ENCODE data around the gene FAM3A.

FAM3A gene

GRCh38 chrX:154534526-154535322 lies 18.7 kb upstream of the FAM3A start:
- DNase-seq (ENCODE audit: low read depth), result peak; percentile 68

GRCh38 chrX:154532690-154533089 lies 16.7 kb upstream of the FAM3A start:
- no peak for DNase-seq (ENCODE audit: low read depth)

GRCh38 chrX:154531626-154532025 lies 15.6 kb upstream of the FAM3A start:
- DNase-seq (ENCODE audit: low read depth), result no peak

GRCh38 chrX:154530286-154530685 lies 14.3 kb upstream of the FAM3A start:
- DNase-seq (ENCODE audit: low read depth), result no peak

- DNase-seq (ENCODE audit: low read depth), result no peak
Measured at GRCh38 chrX:154529206-154529612, 13.2 kb upstream of the FAM3A start.

GRCh38 chrX:154526901-154527675 lies 11.1 kb upstream of the FAM3A start:
- no peak for DNase-seq (ENCODE audit: low read depth)

GRCh38 chrX:154525606-154526490 lies 9.8 kb upstream of the FAM3A start:
- no peak for DNase-seq (ENCODE audit: low read depth)

- DNase-seq (ENCODE audit: low read depth), result no peak
Measured at GRCh38 chrX:154519389-154519788, 3.4 kb upstream of the FAM3A start.

GRCh38 chrX:154517101-154517781 lies 1.2 kb upstream of the FAM3A start:
- no peak for DNase-seq (ENCODE audit: low read depth)

- DNase-seq (ENCODE audit: low read depth), result no peak
Measured at GRCh38 chrX:154516656-154517100, 646 bp upstream of the FAM3A start.

- DNase-seq (ENCODE audit: low read depth), result no peak
Measured at GRCh38 chrX:154515090-154515965, 704 bp downstream of the FAM3A start.

- DNase-seq (ENCODE audit: low read depth), result no peak
Measured at GRCh38 chrX:154513716-154514115, 2.3 kb downstream of the FAM3A start.

GRCh38 chrX:154512879-154513553 lies 3.0 kb downstream of the FAM3A start:
- DNase-seq (ENCODE audit: low read depth), result no peak

GRCh38 chrX:154511761-154512160 lies 4.3 kb downstream of the FAM3A start:
- DNase-seq (ENCODE audit: low read depth), result no peak

GRCh38 chrX:154509455-154509854 lies 6.6 kb downstream of the FAM3A start:
- no peak for DNase-seq (ENCODE audit: low read depth)

- no peak for DNase-seq (ENCODE audit: low read depth)
Measured at GRCh38 chrX:154508384-154508745, 7.7 kb downstream of the FAM3A start.

GRCh38 chrX:154507673-154508383 lies 8.2 kb downstream of the FAM3A start:
- no peak for DNase-seq (ENCODE audit: low read depth)

GRCh38 chrX:154506483-154507332 lies 9.3 kb downstream of the FAM3A start:
- no peak for DNase-seq (ENCODE audit: low read depth)

- no peak for DNase-seq (ENCODE audit: low read depth)
Measured at GRCh38 chrX:154505734-154506133, 10.3 kb downstream of the FAM3A start.

Data from stimulated activated CD8-positive, alpha-beta memory T cell treated with anti-CD3 and anti-CD28 coated beads, Interleukin-15, amount 100 ng/mL, for 1 hour (primary cell).